HG02610 (cell line): ENCODE data around the gene NECTIN4.
"Not testable (repeated sequence)": the region's sequence is repeated elsewhere in the genome, so short reads cannot be mapped to it uniquely, and the experiment has no call there.

Experiments
- ATAC-seq: cut with Tn5 transposase; IDR thresholded peaks from one replicate; pipeline ENCODE4 v1.9.1; 2021; ENCODE audit warnings: mild to moderate bottlenecking, moderate library complexity; ENCODE audit not compliant: unreplicated experiment

NECTIN4 gene

GRCh38 chr1:161089251-161089924 is at the start of gene NECTIN4:
Gene NECTIN4, minus strand, starts transcription at chr1:161089558. Its CDS starts 262 bp downstream, at chr1:161089296.
- ATAC-seq = no peak

GRCh38 chr1:161138431-161138830 is 49.1 kb upstream of the NECTIN4 start:
- no peak for ATAC-seq

- no peak for ATAC-seq
Observed at GRCh38 chr1:161137881-161138280, 48.5 kb upstream of the NECTIN4 start.

GRCh38 chr1:161133220-161133740 is 43.9 kb upstream of the NECTIN4 start:
- no peak for ATAC-seq

GRCh38 chr1:161132410-161133219 is 43.3 kb upstream of the NECTIN4 start, which contains the start of gene DEDD:
Gene DEDD, minus strand, starts transcription at chr1:161132667. Its CDS starts 8,205 bp downstream, at chr1:161124462.
- peak; percentile 95 for ATAC-seq

GRCh38 chr1:161131523-161132409 is 42.4 kb upstream of the NECTIN4 start:
- no peak for ATAC-seq

GRCh38 chr1:161130266-161130665 is 40.9 kb upstream of the NECTIN4 start:
- ATAC-seq = no peak

- ATAC-seq = no peak
Observed at GRCh38 chr1:161128591-161129420, 39.4 kb upstream of the NECTIN4 start.

- ATAC-seq = no peak
Observed at GRCh38 chr1:161127649-161128048, 38.3 kb upstream of the NECTIN4 start.

- ATAC-seq = no peak
Observed at GRCh38 chr1:161122967-161123366, 33.6 kb upstream of the NECTIN4 start.

- ATAC-seq = no peak
Observed at GRCh38 chr1:161121834-161122233, 32.5 kb upstream of the NECTIN4 start.

GRCh38 chr1:161121042-161121650 is 31.8 kb upstream of the NECTIN4 start:
- no peak for ATAC-seq

GRCh38 chr1:161119092-161119903 is 29.9 kb upstream of the NECTIN4 start:
- peak; percentile 42 for ATAC-seq

- ATAC-seq = peak; percentile 80
Observed at GRCh38 chr1:161117759-161118581, 28.6 kb upstream of the NECTIN4 start, which contains the start of the genes NIT1 and PFDN2. Gene NIT1, plus strand, starts transcription at chr1:161118105. Its CDS starts 72 bp downstream, at chr1:161118177. Gene PFDN2, minus strand, starts transcription at chr1:161118037. Its CDS starts 11 bp downstream, at chr1:161118026.

GRCh38 chr1:161115961-161116360 is 26.6 kb upstream of the NECTIN4 start:
- not testable (repeated sequence) for ATAC-seq

GRCh38 chr1:161115132-161115711 is 25.9 kb upstream of the NECTIN4 start:
- no peak for ATAC-seq

GRCh38 chr1:161114556-161114955 is 25.2 kb upstream of the NECTIN4 start:
- no peak for ATAC-seq
